GM21576 (cell line): ENCODE data around the gene TRAK1.

Source experiments
- ATAC-seq: cut with Tn5 transposase; IDR thresholded peaks from one replicate; pipeline ENCODE4 v1.9.1; 2021; ENCODE audit warnings: mild to moderate bottlenecking, moderate library complexity; ENCODE audit not compliant: unreplicated experiment

Gene TRAK1

GRCh38 chr3:42198709-42199108 lies 107.6 kb downstream of the TRAK1 start:
- no peak for ATAC-seq

GRCh38 chr3:42202217-42202865 lies 111.2 kb downstream of the TRAK1 start:
- ATAC-seq, result no peak

GRCh38 chr3:42204867-42205599 lies 113.9 kb downstream of the TRAK1 start:
- no peak for ATAC-seq

- ATAC-seq, result peak; percentile 79
Measured at GRCh38 chr3:42205800-42206514, 114.8 kb downstream of the TRAK1 start.

- no peak for ATAC-seq
Measured at GRCh38 chr3:42209917-42210316, 118.8 kb downstream of the TRAK1 start.

- ATAC-seq, result no peak
Measured at GRCh38 chr3:42210726-42211125, 119.6 kb downstream of the TRAK1 start.

- ATAC-seq, result no peak
Measured at GRCh38 chr3:42213417-42213816, 122.3 kb downstream of the TRAK1 start.

GRCh38 chr3:42214064-42214463 lies 122.9 kb downstream of the TRAK1 start:
- no peak for ATAC-seq

GRCh38 chr3:42214565-42215283 lies 123.6 kb downstream of the TRAK1 start:
- no peak for ATAC-seq

GRCh38 chr3:42216302-42216701 lies 125.1 kb downstream of the TRAK1 start:
- ATAC-seq, result peak; percentile 84

- ATAC-seq, result no peak
Measured at GRCh38 chr3:42216931-42217333, 125.8 kb downstream of the TRAK1 start.

- ATAC-seq, result no peak
Measured at GRCh38 chr3:42220436-42221121, 129.4 kb downstream of the TRAK1 start.

- ATAC-seq, result no peak
Measured at GRCh38 chr3:42222942-42223693, 132.0 kb downstream of the TRAK1 start.

GRCh38 chr3:42224178-42224577 lies 133.0 kb downstream of the TRAK1 start:
- ATAC-seq, result no peak

- no peak for ATAC-seq
Measured at GRCh38 chr3:42224658-42225421, 133.7 kb downstream of the TRAK1 start.

GRCh38 chr3:42225486-42226363 lies 134.6 kb downstream of the TRAK1 start:
- no peak for ATAC-seq

- ATAC-seq, result no peak
Measured at GRCh38 chr3:42226470-42227425, 135.6 kb downstream of the TRAK1 start.
